Measurements from ENCODE around the gene EHBP1.
A peak's percentile ranks its signal among the peaks of the same experiment; 100 is the strongest.

GRCh38 chr2:63023444-63023843, 317.9 kb downstream of the EHBP1 start:
- TF ChIP-seq CTCF (IDR thresholded peaks at IDR 0.05; ENCODE audit: low read depth, low read length, poor library complexity, severe bottlenecking) = peak; percentile 50
- no peak for TF ChIP-seq EZH2phosphoT487 (IDR thresholded peaks at IDR 0.05; ENCODE audit: borderline replicate concordance, low read length)
